Epithelial cell of prostate (primary cell): Measurements from ENCODE around the gene VPS26A.

Experiments
- DNase-seq: peaks from one replicate; pipeline ENCODE4 v3.0.0-alpha.2; 2011; ENCODE audit warnings: low read depth, low spot score
- H3K27ac ChIP-seq: fragments of 450-650 bp; 2 replicates; pipeline ENCODE4 v1.5.1; 2017; ENCODE audit warnings: mild to moderate bottlenecking

Gene VPS26A

GRCh38 chr10:69215405-69216171, 91.6 kb downstream of the VPS26A start:
- peak overlapping the region; percentile 92 for H3K27ac ChIP-seq
- no peak for DNase-seq

DNA sequence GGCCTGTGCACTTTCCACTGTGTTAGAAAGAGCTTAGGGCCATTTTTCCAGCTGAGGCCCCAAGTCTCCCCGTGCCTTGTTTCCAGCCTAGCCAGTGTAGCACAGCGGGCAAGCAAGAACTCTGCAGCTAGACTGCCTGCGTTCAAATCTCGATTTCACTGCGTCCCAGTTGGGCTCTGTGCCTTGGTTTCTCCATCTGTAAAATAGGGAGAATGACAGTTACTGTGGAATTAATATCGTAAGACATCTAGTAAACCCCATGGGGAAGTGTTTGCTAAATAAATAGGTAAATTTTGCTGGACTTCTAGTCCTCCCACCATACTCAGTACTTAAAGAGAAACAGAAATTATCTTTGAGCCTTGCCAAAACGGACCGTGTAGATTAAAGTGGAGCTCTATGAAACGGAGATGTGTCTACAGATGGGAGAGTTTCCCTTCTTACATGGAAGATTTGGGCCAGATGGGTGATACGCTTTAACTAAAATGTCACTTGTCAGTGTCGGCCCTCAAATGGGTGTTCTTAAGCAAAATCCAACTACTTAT, 92.7 kb downstream of the VPS26A start:
- peak overlapping the region; percentile 92 for H3K27ac ChIP-seq
- DNase-seq, result no peak

DNA sequence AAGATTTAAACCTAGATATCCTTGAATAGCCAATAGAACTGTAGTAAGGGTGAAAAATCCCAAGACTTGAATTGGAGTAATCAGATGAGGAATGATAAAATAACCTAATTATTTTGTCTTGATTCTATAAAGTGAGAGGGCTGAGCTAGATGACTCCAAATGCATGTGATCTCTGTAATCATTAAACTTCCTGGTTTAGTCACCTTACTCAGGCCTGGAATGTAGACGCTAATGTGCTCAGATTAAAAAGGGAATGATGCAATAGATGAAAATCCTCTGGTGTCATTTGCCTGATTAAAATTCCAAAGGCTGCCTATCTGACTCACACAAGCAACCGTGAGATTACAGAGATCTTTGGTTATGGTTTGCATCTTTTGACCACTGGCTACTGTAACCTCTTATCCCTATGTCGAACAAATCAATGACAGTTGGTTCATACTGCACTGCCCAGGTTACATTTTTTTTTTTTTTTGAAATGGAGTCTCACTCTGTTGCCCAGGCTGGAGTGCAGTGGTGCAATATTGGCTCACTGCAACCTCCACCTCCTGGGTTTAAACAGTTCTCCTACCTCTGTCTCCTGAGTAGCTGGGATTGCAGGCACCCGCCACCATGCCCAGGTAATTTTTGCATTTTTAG, 93.3 kb downstream of the VPS26A start:
- DNase-seq, result peak; percentile 72
- peak overlapping the region; percentile 92 for H3K27ac ChIP-seq

GRCh38 chr10:69218831-69219230, 94.9 kb downstream of the VPS26A start:
- peak overlapping the region; percentile 92 for H3K27ac ChIP-seq
- DNase-seq, result no peak

GRCh38 chr10:69220041-69220451, 96.1 kb downstream of the VPS26A start, which contains the start of gene HKDC1:
Gene HKDC1 (plus strand): TSS chr10:69220332. CDS start chr10:69220436, 104 bp downstream.
- DNase-seq, result no peak
- peak within 1 kb of the TSS; percentile 95 for H3K27ac ChIP-seq

DNA sequence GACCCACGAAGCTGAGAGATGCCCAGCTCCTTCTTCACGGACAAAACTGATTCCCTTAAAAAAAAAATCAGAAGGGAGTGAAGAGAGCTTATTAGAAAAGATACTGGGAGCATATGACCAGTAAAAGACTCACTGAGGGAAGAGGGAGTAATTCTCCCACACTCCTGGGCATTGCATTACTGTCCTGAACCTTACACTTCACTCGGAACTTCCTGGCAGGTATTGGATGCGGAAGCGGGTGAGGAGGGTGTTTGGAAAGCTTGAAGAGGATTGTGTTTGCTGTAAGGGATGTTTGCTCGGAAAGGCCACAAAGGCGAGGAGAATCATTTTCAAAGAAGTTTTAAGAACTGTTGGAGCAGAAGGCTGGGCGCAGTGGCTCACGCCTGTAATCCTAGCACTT, 96.5 kb downstream of the VPS26A start:
- H3K27ac ChIP-seq, result peak overlapping the region; percentile 92
- DNase-seq, result no peak
